ENCODE data around the gene ANKRD11.
A peak's percentile ranks its signal among the peaks of the same experiment; 100 is the strongest.

The ANKRD11 gene

GRCh38 chr16:89256651-89257254 lies 233.6 kb downstream of the ANKRD11 start:
- TF ChIP-seq POLR2AphosphoS5 (IDR thresholded peaks at IDR 0.05; ENCODE audit: low read depth, low read length) (no peak), REST (IDR thresholded peaks at IDR 0.05; ENCODE audit: insufficient read depth in 1 of 2, low read depth in 2 of 2, low read length in 2 of 2) (no peak), FOXP2 (optimal IDR thresholded peaks at IDR 0.05; ENCODE audit: borderline replicate concordance, extremely low read depth, extremely low read length, insufficient read depth) (no peak), TAF1 (IDR thresholded peaks at IDR 0.05; ENCODE audit: borderline replicate concordance, insufficient read depth, low read length) (no peak), SIN3A (IDR thresholded peaks at IDR 0.05; ENCODE audit: borderline replicate concordance, insufficient read depth, low read length) (no peak)

- TF ChIP-seq POLR2AphosphoS5 (IDR thresholded peaks at IDR 0.05; ENCODE audit: low read depth, low read length) = no peak
- no peak for TF ChIP-seq TAF1 (IDR thresholded peaks at IDR 0.05; ENCODE audit: borderline replicate concordance, insufficient read depth, low read length)
- no peak for TF ChIP-seq REST (IDR thresholded peaks at IDR 0.05; ENCODE audit: insufficient read depth in 1 of 2, low read depth in 2 of 2, low read length in 2 of 2)
- no peak for TF ChIP-seq SIN3A (IDR thresholded peaks at IDR 0.05; ENCODE audit: borderline replicate concordance, insufficient read depth, low read length)
- no peak for TF ChIP-seq FOXP2 (optimal IDR thresholded peaks at IDR 0.05; ENCODE audit: borderline replicate concordance, extremely low read depth, extremely low read length, insufficient read depth)
These were observed 236.6 kb downstream of the ANKRD11 start for GRCh38 chr16:89253548-89254287.

GRCh38 chr16:89248196-89248982 lies 242.0 kb downstream of the ANKRD11 start:
- TF ChIP-seq SIN3A (IDR thresholded peaks at IDR 0.05; ENCODE audit: borderline replicate concordance, insufficient read depth, low read length) (no peak), FOXP2 (optimal IDR thresholded peaks at IDR 0.05; ENCODE audit: borderline replicate concordance, extremely low read depth, extremely low read length, insufficient read depth) (no peak), POLR2AphosphoS5 (IDR thresholded peaks at IDR 0.05; ENCODE audit: low read depth, low read length) (no peak), REST (IDR thresholded peaks at IDR 0.05; ENCODE audit: insufficient read depth in 1 of 2, low read depth in 2 of 2, low read length in 2 of 2) (no peak)

- TF ChIP-seq TAF1 (IDR thresholded peaks at IDR 0.05; ENCODE audit: borderline replicate concordance, insufficient read depth, low read length) = no peak
- TF ChIP-seq FOXP2 (optimal IDR thresholded peaks at IDR 0.05; ENCODE audit: borderline replicate concordance, extremely low read depth, extremely low read length, insufficient read depth) = peak; percentile 30
- peak; percentile 49; the same call in 1 of the 2 replicates for TF ChIP-seq POLR2AphosphoS5 (IDR thresholded peaks at IDR 0.05; ENCODE audit: low read depth, low read length)
These were observed 243.2 kb downstream of the ANKRD11 start for GRCh38 chr16:89246903-89247733.
